ENCODE measurements around the gene LILRA2.
"Not testable (repeated sequence)": the region's sequence is repeated elsewhere in the genome, so short reads cannot be mapped to it uniquely, and the experiment has no call there.

The LILRA2 gene

DNA sequence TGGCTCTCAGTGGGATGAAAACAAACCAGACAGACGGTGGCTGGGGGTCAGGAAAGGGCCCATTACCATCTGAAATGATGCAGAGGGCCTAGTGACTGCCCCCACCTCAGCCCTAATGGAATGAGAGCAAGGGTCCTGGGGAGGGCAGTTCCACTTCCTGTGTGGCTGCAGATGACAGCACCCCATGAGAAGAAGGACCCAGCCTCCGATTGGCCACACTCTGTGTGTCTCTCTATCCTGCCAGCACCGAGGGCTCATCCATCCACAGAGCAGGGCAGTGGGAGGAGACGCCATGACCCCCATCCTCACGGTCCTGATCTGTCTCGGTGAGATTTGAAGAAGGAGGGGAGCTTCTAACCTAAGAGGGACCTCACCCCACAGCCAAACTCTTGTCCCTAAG, 57.2 kb downstream of the LILRA2 start:
- Histone ChIP-seq H3K4me2 (no peak overlapping the region), H3K27ac (no peak overlapping the region), H4K20me1 (ENCODE audit: insufficient read depth) (no peaks in the 10 kb centered on the region), H2AFZ (ENCODE audit: low read depth) (no peak overlapping the region), H3K27me3 (ENCODE audit: insufficient read depth, low read depth) (no peaks in the 10 kb centered on the region; the same call in none of the 2 replicates), H3K36me3 (ENCODE audit: insufficient read depth) (no peaks in the 10 kb centered on the region), H3K79me2 (ENCODE audit: insufficient read depth, low read depth) (no peaks in the 10 kb centered on the region), H3K9ac (no peak overlapping the region), H3K4me1 (ENCODE audit: low read depth, poor library complexity, severe bottlenecking) (no peaks in the 10 kb centered on the region), H3K4me3 (IDR thresholded peaks at IDR 0.05; ENCODE audit: insufficient read depth, low read depth, low read length) (no peak overlapping the region)
- TF ChIP-seq, protein P1, sequence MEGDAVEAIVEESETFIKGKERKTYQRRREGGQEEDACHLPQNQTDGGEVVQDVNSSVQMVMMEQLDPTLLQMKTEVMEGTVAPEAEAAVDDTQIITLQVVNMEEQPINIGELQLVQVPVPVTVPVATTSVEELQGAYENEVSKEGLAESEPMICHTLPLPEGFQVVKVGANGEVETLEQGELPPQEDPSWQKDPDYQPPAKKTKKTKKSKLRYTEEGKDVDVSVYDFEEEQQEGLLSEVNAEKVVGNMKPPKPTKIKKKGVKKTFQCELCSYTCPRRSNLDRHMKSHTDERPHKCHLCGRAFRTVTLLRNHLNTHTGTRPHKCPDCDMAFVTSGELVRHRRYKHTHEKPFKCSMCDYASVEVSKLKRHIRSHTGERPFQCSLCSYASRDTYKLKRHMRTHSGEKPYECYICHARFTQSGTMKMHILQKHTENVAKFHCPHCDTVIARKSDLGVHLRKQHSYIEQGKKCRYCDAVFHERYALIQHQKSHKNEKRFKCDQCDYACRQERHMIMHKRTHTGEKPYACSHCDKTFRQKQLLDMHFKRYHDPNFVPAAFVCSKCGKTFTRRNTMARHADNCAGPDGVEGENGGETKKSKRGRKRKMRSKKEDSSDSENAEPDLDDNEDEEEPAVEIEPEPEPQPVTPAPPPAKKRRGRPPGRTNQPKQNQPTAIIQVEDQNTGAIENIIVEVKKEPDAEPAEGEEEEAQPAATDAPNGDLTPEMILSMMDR (conservative IDR thresholded peaks at IDR 0.05; ENCODE audit: low read depth, low read length), result no peak

DNA sequence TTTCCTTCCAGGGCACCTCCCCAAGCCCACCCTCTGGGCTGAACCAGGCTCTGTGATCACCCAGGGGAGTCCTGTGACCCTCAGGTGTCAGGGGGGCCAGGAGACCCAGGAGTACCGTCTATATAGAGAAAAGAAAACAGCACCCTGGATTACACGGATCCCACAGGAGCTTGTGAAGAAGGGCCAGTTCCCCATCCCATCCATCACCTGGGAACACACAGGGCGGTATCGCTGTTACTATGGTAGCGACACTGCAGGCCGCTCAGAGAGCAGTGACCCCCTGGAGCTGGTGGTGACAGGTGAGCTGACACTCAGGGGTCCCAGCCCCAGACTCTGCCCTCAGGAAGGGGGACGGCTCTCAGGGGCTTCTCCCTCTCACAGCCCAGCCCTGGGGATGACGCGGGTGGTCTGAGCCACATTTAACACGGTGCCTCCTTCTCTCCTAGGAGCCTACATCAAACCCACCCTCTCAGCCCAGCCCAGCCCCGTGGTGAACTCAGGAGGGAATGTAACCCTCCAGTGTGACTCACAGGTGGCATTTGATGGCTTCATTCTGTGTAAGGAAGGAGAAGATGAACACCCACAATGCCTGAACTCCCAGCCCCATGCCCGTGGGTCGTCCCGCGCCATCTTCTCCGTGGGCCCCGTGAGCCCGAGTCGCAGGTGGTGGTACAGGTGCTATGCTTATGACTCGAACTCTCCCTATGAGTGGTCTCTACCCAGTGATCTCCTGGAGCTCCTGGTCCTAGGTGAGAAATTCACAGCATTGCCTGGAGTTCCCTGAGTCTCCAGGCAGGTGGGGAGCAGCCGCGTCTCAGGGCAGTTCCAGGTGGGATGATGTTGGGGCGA, 58.1 kb downstream of the LILRA2 start:
- H3K36me3 ChIP-seq (ENCODE audit: insufficient read depth); H3K79me2 ChIP-seq (ENCODE audit: insufficient read depth, low read depth); H3K4me3 ChIP-seq (IDR thresholded peaks at IDR 0.05; ENCODE audit: insufficient read depth, low read depth, low read length); H4K20me1 ChIP-seq (ENCODE audit: insufficient read depth); H2AFZ ChIP-seq (ENCODE audit: low read depth); H3K27ac ChIP-seq; H3K4me2 ChIP-seq; H3K9ac ChIP-seq; H3K4me1 ChIP-seq (ENCODE audit: low read depth, poor library complexity, severe bottlenecking); H3K27me3 ChIP-seq (ENCODE audit: insufficient read depth, low read depth): not testable (repeated sequence)

DNA sequence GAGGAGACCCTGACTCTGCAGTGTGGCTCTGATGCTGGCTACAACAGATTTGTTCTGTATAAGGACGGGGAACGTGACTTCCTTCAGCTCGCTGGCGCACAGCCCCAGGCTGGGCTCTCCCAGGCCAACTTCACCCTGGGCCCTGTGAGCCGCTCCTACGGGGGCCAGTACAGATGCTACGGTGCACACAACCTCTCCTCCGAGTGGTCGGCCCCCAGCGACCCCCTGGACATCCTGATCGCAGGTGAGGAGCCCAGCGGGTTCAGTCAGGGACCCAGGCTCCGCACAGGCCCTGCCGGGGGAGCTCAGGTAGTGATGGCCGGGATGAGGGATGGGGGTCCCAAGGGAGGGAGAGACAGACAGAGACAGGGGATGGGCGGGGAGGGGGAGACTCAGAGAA, 58.9 kb downstream of the LILRA2 start:
- not testable (repeated sequence) for H3K79me2 ChIP-seq (ENCODE audit: insufficient read depth, low read depth); H3K4me1 ChIP-seq (ENCODE audit: low read depth, poor library complexity, severe bottlenecking); H3K4me3 ChIP-seq (IDR thresholded peaks at IDR 0.05; ENCODE audit: insufficient read depth, low read depth, low read length); H2AFZ ChIP-seq (ENCODE audit: low read depth); H4K20me1 ChIP-seq (ENCODE audit: insufficient read depth); H3K36me3 ChIP-seq (ENCODE audit: insufficient read depth); H3K27me3 ChIP-seq (ENCODE audit: insufficient read depth, low read depth); H3K4me2 ChIP-seq; H3K9ac ChIP-seq; H3K27ac ChIP-seq

DNA sequence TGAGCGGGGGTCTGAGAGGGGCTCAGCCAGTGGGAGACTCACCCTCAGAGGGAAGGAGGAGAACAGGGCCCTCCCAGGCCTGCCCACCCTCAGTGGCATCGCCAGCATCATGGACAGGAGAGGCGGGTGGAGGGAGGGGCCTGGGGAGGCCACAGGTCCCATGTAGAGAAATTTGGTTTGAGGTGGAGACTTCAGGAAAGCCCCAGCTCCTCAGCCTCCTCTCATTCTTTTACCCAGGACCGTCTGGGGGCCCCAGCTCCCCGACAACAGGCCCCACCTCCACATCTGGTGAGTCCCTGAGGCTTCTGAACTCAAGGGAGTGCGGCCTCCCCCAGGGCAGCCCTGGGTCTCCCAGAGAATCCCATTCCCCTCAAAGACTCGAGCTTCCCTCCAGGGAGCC, 59.8 kb downstream of the LILRA2 start:
- no peak overlapping the region for H3K4me3 ChIP-seq (IDR thresholded peaks at IDR 0.05; ENCODE audit: insufficient read depth, low read depth, low read length)
- no peaks in the 10 kb centered on the region; the same call in 1 of the 2 replicates for H3K27me3 ChIP-seq (ENCODE audit: insufficient read depth, low read depth)
- no peak overlapping the region for H3K9ac ChIP-seq
- H3K36me3 ChIP-seq (ENCODE audit: insufficient read depth), result no peaks in the 10 kb centered on the region
- TF ChIP-seq, protein P1 (conservative IDR thresholded peaks at IDR 0.05; ENCODE audit: low read depth, low read length), result no peak
- H3K4me1 ChIP-seq (ENCODE audit: low read depth, poor library complexity, severe bottlenecking), result no peaks in the 10 kb centered on the region
- H3K4me2 ChIP-seq, result no peak overlapping the region
- no peaks in the 10 kb centered on the region for H4K20me1 ChIP-seq (ENCODE audit: insufficient read depth)
- no peak overlapping the region for H3K27ac ChIP-seq
- no peak overlapping the region for H2AFZ ChIP-seq (ENCODE audit: low read depth)
- no peaks in the 10 kb centered on the region for H3K79me2 ChIP-seq (ENCODE audit: insufficient read depth, low read depth)

DNA sequence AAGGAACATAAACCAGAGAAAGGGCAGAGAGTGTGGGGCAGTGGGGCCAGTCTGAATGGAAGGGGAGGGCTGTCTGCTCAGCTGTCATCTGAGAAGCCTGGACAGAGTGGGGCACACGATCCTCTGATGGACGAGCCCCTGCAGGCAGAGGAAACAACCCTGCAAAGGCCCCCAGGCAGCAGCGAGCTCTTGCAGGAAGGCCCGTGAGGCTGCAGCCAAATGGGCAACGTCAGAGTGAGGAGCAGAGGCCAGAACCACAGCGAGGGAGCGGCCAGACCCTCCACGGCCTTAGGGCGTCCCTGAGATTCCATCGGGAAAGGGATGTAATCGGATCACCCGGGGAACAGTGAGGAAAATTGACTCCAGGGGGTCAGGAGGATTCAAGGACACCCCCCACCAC, 62.5 kb downstream of the LILRA2 start:
- H3K4me2 ChIP-seq, result not testable (repeated sequence)

DNA sequence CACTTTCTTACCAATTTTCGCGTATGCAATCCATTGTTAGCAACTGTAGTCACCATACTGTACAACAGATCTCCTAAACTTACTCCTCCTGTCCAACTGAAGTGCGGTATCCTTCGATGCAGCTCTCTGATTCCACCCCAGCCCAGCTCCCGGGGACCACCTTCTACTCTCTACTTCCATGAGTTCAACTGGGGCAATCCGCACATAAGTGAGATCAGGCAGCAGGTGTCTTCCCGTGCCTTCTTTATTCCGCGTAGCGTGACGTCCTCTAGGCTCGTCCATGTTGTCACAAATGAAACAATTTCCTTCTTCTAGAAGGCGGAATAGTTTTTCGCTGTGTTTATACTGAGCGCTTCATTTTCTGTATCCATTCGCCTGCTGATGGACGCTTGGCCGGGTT, 65.1 kb downstream of the LILRA2 start:
- Histone ChIP-seq H3K4me2 (no peak overlapping the region), H3K4me1 (ENCODE audit: low read depth, poor library complexity, severe bottlenecking) (no peaks in the 10 kb centered on the region), H3K27ac (no peak overlapping the region), H2AFZ (ENCODE audit: low read depth) (no peak overlapping the region), H3K27me3 (ENCODE audit: insufficient read depth, low read depth) (peaks cover 11% of the 10 kb centered on the region), H3K79me2 (ENCODE audit: insufficient read depth, low read depth) (no peaks in the 10 kb centered on the region), H3K36me3 (ENCODE audit: insufficient read depth) (no peaks in the 10 kb centered on the region), H3K9ac (no peak overlapping the region), H4K20me1 (ENCODE audit: insufficient read depth) (no peaks in the 10 kb centered on the region), H3K4me3 (IDR thresholded peaks at IDR 0.05; ENCODE audit: insufficient read depth, low read depth, low read length) (no peak overlapping the region)
- TF ChIP-seq, protein P1 (conservative IDR thresholded peaks at IDR 0.05; ENCODE audit: low read depth, low read length), result no peak

More for the DNA sequence above, 62.5 kb downstream of the LILRA2 start:
- H4K20me1 ChIP-seq (ENCODE audit: insufficient read depth); H3K4me1 ChIP-seq (ENCODE audit: low read depth, poor library complexity, severe bottlenecking); H2AFZ ChIP-seq (ENCODE audit: low read depth); H3K79me2 ChIP-seq (ENCODE audit: insufficient read depth, low read depth); H3K36me3 ChIP-seq (ENCODE audit: insufficient read depth); H3K9ac ChIP-seq; H3K4me3 ChIP-seq (IDR thresholded peaks at IDR 0.05; ENCODE audit: insufficient read depth, low read depth, low read length); H3K27ac ChIP-seq; H3K27me3 ChIP-seq (ENCODE audit: insufficient read depth, low read depth): not testable (repeated sequence)
